GM18498 (cell line): ENCODE measurements around the gene SLN.

Source experiments
- ATAC-seq: cut with Tn5 transposase; IDR thresholded peaks from one replicate; pipeline ENCODE4 v1.9.1; 2021; ENCODE audit warnings: mild to moderate bottlenecking, moderate library complexity; ENCODE audit not compliant: unreplicated experiment

The SLN gene

DNA sequence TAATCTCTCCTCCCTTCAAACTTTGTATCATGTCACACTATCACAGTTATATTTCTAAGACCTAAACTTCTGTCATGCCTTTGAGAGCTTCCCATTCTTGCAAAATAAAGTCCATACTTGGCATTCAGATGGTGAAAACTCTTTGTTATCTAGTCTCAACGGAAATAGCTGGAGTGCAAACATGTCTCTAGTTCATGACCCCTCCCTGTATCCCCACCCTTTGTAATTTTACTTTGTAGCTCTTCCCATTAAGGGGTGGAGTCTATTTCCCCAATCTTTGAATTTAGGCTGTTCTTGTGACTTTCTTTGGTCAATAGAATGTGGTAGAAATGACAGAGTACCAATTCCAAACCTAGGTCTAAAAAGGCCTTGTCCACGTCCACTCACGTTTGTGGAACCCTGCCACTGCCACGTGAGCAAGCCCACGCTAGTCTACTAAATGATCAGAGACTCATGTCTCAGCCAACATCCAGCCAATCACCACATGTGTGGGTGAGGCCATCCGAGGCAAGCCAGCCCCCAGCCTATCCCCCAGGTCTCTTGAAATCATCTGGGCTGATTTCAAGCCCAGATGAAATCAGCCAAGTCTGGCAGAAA, 23.4 kb downstream of the SLN start:
- ATAC-seq, result no peak

DNA sequence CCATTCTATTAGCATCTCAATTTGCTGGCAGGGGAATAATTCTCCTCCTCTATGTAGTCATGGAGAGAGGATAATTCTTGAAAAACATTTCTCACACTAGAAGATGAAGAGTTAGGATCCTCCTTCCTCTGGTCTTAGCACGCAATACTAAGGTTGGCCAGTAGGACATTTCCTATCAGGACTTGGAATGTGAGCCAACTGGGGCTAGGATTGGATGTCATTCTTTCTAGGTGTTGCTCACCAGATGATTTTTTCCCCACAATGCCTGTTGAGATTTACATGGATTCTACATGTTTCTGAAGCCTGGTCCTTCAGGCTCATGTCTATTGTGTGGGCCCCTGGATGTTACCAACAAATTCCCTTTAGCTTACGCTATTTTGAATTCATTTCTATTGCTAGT, 28.0 kb downstream of the SLN start:
- ATAC-seq, result no peak

DNA sequence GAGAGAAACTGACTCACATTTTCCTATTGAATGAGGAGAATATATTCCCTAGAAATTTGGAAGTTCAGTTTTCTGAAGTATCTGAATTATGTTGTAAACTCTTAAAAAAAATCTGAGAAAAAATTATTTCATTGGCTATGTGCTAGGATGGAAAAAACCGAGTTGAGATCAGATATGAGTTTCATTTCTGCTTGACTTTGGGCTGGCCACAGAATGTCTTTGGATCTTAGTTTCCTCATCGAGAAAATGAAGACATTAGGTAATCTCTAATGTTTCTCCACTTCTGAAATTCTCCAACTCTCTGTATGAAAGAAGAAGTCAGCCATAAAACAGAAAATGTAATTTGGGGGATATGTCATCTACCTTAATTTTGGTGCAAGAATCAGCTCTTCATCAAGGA, 28.8 kb downstream of the SLN start:
- ATAC-seq, result no peak

DNA sequence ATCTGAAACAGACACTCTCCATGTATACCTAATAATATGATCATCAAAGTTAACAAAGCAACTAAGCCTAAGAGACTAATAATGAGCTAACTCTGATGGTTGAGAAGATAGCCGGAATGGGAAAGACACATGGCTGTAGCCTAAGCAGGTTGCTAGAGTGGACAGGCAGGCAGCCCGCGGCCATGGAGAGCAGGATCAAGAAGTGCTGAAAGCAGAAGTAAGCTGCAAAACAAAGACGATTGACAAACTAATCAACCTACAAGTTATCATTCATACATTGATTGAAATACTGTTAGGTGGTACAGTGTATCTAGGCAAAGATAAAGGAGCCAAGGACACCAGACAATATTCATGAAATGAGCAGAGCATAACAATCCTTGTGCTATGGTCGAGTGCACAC, 29.3 kb downstream of the SLN start:
- ATAC-seq, result no peak

DNA sequence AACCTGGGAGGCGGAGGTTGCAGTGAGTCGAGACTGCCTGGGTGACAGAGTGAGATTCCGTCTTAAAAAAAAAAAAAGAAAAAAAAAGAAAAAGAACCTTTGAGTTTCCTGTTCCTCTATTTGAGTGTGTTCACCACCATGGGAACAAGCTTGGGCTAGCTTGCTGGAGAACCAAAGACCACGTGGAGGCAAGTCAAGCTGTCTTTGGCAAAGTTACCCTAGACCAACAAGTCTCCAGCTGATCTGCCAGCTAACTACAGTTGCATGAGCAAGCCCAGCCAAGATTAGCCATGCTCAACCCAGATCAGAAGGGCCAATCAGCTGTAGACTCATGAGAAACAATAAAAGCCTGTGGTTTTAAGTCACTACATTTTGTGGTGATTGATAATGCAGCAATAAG, 29.7 kb downstream of the SLN start:
- no peak for ATAC-seq

DNA sequence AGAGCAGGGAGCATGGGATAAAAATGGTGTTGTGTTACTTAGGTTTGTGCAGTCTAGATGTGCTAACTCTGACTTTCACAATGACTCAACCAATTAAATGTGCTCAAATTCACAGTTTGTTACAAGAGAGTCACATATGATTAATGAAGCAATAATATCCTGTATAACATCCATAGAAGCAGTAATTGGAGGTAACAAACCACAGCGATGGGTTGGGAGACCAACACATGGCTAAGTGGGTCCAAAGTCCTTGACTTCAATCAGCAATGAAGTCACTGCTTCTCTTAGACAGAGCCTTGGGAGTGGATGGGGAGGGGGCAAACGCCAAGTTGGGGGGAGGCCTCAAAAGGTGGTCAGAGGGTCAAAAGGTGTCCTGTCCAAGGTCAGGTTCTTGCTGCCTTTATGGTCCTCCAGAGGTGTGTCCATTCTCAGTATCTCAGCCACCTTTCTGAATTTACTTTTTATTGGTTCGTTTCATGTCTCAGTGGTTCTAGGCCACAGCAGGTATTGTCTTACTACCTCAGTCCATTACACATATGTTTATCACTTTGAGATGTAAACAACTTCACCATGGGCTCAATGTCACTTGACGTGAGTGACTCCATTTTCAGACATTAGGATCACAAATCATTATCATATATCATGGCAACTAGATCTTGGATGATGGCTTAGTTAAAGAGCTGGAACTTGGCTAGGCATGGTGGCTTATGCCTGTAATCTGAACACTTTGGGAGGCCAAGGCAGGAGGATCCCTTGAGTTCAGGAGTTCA, 32.4 kb downstream of the SLN start:
- ATAC-seq, result no peak

DNA sequence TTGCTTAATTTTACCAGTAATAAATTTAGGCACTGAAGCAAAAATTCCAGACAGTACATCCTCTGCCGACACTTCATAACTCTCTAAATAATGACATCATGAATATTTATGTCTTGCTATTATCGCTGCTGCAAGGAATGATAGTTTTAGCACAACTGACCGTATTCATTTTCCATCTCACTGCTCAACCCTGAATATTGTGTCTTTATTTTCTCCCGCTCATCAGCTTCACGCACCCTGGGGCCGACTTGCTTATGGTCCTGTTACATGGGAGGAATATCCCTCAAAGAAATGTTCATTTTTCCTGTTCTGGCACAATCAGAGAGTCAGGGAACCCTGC, 33.3 kb downstream of the SLN start:
- no peak for ATAC-seq

DNA sequence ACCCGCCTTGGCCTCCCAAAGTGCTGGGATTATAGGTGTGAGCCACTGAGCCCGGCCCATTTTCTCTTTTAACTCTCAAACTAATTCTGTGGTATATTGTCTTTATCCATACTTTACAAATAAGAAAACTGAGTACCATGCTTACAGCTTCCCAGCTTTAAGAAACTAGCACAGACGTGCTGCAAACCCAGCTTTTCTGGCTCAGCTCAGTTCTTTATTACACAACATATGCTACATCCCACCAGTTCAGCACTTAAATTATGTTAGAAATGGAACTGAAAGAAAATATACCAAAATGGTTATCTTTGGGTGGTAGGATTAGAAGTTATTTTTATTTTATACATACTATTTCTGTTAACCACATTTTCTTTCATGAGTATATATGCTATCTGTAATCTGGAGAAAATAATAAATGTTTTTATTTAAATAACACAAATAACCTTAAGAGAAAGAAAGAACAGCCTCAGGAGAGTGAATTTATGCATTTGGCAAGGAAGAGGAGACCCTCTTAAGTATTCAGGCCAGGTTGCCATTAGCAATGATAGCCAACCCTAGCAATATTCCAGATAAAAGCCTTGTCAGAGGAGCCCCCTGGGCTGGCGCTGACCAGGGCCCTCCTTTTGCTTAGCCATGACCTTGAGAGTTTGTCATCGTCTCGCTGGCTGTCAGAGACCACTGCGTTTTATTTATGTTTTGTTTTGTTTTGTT, 33.8 kb downstream of the SLN start:
- ATAC-seq, result no peak

DNA sequence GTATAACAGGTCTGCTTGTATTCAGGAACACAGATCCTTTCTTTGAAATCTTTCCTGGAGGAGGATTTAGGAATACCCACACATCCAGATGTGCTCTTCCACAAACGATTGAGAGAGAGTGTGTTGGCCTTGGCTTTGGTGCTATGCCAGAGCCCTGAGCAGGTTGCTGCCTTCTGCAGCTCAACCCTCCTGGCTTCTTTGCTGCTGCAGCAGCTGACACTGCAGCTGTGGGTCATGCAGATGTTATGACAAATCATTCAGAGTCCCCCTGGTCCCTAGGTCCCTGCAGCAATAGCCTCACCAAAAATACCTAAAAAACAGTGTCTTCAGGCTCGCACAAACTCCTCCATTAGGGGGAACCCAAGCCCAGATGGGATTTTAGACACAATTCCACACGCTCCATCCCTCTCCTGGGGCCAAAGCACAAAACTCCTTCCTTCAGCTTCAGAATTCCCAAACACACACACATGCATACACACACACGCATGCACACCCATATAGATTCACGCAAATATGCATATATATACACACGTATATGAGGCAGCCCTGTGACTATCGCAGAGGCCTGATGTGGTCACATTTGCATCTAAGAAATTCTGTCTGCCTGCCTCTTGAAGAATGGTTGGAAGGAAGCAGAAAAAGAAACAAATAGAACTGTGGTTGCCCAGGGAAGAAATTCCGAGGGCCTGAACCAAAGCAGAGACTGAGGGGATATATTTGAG, 35.4 kb downstream of the SLN start:
- peak; percentile 33 for ATAC-seq

DNA sequence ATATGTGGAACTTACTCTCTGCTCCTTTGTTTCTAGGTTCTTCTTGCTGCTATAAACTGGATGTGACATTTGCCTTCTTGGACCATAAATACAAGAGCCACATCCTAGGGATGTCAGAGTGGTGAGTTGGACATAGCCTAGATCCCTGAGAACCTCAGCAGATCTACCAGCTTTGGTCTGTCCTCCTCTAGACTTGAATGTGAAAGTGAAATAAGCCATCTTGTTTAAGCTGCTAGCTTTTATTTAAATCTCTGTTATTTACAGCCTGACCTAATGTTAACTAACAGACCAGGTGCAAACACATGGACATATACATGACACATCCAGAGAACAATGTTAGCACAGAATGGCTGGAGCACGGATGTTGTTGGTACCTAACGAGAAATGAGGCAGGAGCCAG, 36.0 kb downstream of the SLN start:
- ATAC-seq, result peak; percentile 68

DNA sequence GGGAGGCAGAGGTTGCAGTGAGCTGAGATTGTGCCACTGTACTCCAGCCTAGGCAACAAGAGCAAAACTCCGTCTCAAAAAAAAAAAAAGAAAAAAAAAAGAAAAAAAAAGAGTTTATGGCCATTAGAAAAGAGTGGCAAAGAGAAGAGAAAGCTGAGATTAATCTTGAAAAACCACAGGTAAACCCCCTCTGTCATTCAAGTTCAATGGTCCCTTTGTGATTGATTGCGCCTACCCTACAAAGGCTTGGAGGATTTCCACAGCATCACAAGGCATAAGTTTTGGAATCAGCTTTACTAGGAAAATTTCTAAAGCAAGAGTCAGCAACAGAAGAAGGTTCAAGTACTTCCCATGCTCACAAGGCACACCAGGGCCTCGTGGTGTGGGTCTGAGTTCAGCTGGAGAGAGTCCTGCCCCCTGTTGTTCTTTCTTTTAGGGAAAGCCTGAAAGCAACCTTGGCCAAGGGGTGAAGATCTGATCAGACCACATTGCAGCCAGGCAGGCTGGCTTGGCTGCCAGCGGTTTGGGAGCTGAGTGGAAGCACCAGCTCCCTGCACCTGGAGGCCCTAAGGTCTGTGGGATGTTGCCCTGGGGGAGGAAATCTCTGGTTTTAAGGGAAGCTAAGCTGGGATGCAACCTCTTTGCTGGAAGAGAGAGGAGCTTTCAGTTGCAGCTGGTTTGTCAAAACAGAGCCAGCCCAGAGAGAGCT, 41.8 kb downstream of the SLN start:
- no peak for ATAC-seq

DNA sequence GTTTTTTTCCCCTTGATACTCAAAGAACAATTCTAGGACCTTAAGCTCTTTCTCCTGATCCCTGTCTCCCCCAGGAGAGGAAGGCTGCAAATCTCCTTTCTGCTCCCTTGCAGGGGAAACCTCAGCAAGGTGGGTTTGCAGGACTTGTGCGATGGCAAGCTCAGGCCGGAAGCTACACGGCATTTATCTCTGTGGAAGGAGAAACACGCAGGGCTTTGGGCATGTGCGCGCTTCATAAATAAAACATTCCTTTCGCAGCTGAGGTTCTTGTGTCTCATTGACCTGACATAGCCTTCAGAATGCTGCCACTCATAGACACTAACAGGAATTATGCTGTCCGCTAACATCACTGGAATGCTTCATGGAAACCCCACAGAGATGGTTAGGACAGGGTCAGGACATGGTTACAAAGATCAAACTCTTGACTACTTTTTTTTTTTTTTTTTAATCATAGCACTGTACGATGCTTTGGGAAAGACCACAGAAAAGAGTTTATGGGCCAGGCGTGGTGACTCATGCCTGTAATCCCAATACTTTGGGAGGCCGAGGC, 42.6 kb downstream of the SLN start:
- ATAC-seq, result no peak

DNA sequence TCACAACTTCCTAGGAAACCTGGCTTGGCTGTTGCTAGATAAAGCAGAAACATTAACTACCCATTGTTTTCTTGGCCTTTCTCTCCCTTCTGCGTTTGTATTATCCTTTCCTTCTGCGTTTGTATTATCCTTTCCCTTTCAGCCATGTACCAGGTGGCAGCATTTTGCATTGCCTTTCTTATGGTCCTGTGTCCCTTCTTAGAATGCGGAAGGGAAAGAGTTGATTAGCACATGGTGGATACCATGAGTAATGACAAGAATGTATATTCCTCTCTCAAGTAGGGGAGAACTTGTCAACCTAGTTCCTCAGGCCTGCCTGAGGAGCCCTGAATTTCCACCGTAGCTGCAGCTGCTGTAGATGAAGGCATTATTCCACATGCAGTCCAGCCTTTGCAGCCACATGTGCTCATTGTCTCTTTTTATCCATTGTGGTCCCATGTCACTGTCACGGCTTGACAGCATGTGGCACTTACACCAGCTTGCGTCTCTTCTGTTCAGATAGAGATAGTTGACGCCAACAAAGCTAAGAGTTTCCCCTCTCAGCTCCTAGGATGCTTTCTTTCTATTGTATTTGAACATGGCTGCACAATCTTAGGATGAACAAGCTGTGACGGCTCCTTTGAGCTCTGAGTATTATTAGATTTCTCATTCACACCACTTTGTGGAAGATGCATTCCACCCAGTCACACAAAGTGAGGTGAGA, 44.8 kb downstream of the SLN start:
- ATAC-seq, result no peak

DNA sequence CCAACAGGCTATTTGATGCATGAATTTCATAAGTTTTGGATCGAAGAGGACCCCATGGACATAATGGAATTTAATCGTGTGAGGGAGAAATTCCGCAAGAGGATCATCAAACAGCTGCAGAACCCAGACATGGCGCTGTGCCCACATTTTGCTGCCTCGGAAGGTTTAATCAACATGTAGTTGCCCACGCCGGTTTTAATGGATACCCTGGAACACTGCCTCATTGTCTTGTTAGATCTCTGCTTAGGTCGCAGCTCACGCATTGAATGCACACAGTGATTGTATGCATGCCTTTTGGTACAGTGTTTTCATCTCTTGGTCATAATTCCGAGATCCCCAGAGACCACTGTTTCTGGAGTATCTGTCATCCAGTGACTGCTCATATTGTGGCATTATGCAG, 46.8 kb downstream of the SLN start:
- no peak for ATAC-seq

DNA sequence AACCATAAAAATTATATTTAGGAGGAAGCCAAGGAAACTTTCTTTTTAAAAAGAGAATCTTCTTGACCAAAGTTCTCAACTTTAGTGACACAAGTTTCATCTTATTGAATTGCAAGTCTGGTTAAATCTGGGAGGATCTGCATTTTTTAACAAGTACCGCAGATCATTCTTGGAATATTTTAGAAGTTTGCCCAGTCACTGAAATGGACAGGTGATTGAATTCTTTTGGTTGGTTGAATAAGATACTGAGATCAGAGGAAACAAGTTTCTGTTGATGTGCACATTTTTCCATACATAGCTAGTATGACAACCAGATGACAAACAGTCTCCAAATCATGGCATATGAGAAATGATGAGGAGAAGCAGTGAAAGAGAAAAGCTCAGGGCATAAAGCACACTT, 50.2 kb downstream of the SLN start:
- no peak for ATAC-seq

DNA sequence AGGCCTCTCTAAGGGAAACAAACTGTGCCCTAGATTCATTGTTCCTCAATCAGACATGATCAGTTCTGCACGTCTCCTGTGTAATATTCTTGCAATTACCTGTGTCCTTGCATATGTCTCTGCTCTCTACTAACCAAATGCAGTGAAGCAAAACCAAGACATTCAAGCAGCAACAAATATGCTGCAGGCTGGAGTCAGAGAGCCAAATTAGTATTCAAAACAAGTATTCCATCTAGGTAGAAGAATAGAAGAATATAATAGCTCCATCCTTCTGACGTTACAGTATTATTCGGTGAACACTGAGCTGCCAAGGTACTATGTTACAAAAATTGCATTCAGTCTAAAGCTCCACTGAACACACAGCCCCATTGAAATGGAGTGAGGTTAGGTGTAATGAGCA, 51.8 kb downstream of the SLN start:
- no peak for ATAC-seq

DNA sequence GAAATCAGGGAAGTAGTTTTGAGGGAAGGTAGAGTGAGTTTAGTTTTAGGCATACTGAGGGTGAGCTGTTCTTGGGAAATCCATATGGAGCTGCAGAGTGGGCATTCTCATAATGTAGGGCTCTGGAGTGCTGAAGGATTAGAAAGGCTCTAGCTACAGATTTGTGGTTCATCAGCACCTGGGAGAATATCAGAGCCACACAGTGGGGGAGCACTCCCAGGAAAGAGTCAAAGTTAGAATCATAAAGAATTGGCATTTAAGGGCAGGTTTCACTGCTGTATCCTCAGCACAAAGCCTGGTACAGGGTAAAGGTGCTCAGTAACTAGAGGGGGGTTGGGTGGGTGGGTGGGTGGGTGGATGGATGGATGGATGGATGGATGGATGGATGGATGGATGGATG, 52.5 kb downstream of the SLN start:
- ATAC-seq, result no peak
